Testis (tissue), 2 donors: ENCODE measurements around the gene GMDS.

Source experiments
- POLR2A ChIP-seq: fragments of 450-650 bp; IDR thresholded peaks from one replicate; pipeline ENCODE4 v1.6.1; 2017; ENCODE audit warnings: antibody characterized with exemption, mild to moderate bottlenecking, moderate library complexity
- TF ChIP-seq, protein P1 (sequence below), 3 experiments: fragments of 450-650 bp in 2 of 3; fragments of 200-600 bp in 1 of 3; sonication (generic) in 1 of 3; IDR thresholded peaks; one replicate each; pipeline ENCODE4 v1.5.1; 2016 to 2019; ENCODE audit warnings: antibody characterized with exemption in 3 of 3, mild to moderate bottlenecking in 2 of 3, moderate library complexity in 1 of 3

GRCh38 chr6:1679031-1679687 lies 566.2 kb downstream of the GMDS start:
- TF ChIP-seq, protein P1, sequence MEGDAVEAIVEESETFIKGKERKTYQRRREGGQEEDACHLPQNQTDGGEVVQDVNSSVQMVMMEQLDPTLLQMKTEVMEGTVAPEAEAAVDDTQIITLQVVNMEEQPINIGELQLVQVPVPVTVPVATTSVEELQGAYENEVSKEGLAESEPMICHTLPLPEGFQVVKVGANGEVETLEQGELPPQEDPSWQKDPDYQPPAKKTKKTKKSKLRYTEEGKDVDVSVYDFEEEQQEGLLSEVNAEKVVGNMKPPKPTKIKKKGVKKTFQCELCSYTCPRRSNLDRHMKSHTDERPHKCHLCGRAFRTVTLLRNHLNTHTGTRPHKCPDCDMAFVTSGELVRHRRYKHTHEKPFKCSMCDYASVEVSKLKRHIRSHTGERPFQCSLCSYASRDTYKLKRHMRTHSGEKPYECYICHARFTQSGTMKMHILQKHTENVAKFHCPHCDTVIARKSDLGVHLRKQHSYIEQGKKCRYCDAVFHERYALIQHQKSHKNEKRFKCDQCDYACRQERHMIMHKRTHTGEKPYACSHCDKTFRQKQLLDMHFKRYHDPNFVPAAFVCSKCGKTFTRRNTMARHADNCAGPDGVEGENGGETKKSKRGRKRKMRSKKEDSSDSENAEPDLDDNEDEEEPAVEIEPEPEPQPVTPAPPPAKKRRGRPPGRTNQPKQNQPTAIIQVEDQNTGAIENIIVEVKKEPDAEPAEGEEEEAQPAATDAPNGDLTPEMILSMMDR (IDR thresholded peaks at IDR 0.05) = no peak
- no peak for TF ChIP-seq POLR2A
